ENCODE results near the gene MAPK8IP3. TPM values are rescaled to one million over a fixed set of nuclear protein-coding genes. Genes with fewer than 3 reads are reported as not detected.

Gene MAPK8IP3
- polyA plus RNA-seq, 4 donors: 38.7 to 54.3 (median 49.1) TPM

- peak; percentile 96 to 100 (median 100) for DNase-seq (ENCODE audit: low read depth in 4 of 4, low spot score in 3 of 4)
Observed at GRCh38 chr16:1782408-1783264, 76.6 kb downstream of the MAPK8IP3 start, which contains the start of the genes NUBP2 and SPSB3. Gene NUBP2 (plus strand): TSS chr16:1782960. CDS start chr16:1783021, 61 bp downstream. Gene SPSB3 (minus strand): TSS chr16:1782571. CDS start chr16:1781483, 1,088 bp downstream.

GRCh38 chr16:1784977-1785845 is 79.2 kb downstream of the MAPK8IP3 start:
- no peak for DNase-seq (ENCODE audit: low read depth in 4 of 4, low spot score in 3 of 4)

- DNase-seq (ENCODE audit: low read depth in 4 of 4, low spot score in 3 of 4): no peak
Observed at GRCh38 chr16:1785846-1786170, 79.8 kb downstream of the MAPK8IP3 start.

- DNase-seq (ENCODE audit: low read depth in 4 of 4, low spot score in 3 of 4): no peak
Observed at GRCh38 chr16:1786242-1787055, 80.5 kb downstream of the MAPK8IP3 start.

- no peak for DNase-seq (ENCODE audit: low read depth in 4 of 4, low spot score in 3 of 4)
Observed at GRCh38 chr16:1787056-1787321, 81.0 kb downstream of the MAPK8IP3 start.

GRCh38 chr16:1787322-1788094 is 81.5 kb downstream of the MAPK8IP3 start:
- no peak for DNase-seq (ENCODE audit: low read depth in 4 of 4, low spot score in 3 of 4)

- DNase-seq (ENCODE audit: low read depth in 4 of 4, low spot score in 3 of 4): no peak
Observed at GRCh38 chr16:1788095-1788707, 82.2 kb downstream of the MAPK8IP3 start.

GRCh38 chr16:1788708-1789100 is 82.7 kb downstream of the MAPK8IP3 start:
- DNase-seq (ENCODE audit: low read depth in 4 of 4, low spot score in 3 of 4): no peak

- DNase-seq (ENCODE audit: low read depth in 4 of 4, low spot score in 3 of 4): no peak
Observed at GRCh38 chr16:1789643-1790045, 83.6 kb downstream of the MAPK8IP3 start.

GRCh38 chr16:1790261-1790610 is 84.2 kb downstream of the MAPK8IP3 start:
- DNase-seq (ENCODE audit: low read depth in 4 of 4, low spot score in 3 of 4): no peak

GRCh38 chr16:1790611-1791255 is 84.7 kb downstream of the MAPK8IP3 start:
- no peak for DNase-seq (ENCODE audit: low read depth in 4 of 4, low spot score in 3 of 4)

- no peak for DNase-seq (ENCODE audit: low read depth in 4 of 4, low spot score in 3 of 4)
Observed at GRCh38 chr16:1791256-1791942, 85.4 kb downstream of the MAPK8IP3 start.

- DNase-seq (ENCODE audit: low read depth in 4 of 4, low spot score in 3 of 4): no peak
Observed at GRCh38 chr16:1791943-1792812, 86.2 kb downstream of the MAPK8IP3 start.

GRCh38 chr16:1792836-1793577 is 87.0 kb downstream of the MAPK8IP3 start:
- no peak for DNase-seq (ENCODE audit: low read depth in 4 of 4, low spot score in 3 of 4)

- DNase-seq (ENCODE audit: low read depth in 4 of 4, low spot score in 3 of 4): no peak
Observed at GRCh38 chr16:1793578-1794220, 87.7 kb downstream of the MAPK8IP3 start, which contains the start of gene IGFALS. Gene IGFALS (minus strand): TSS chr16:1793705. CDS start chr16:1793652, 53 bp downstream.

GRCh38 chr16:1794221-1794871 is 88.4 kb downstream of the MAPK8IP3 start:
- no peak for DNase-seq (ENCODE audit: low read depth in 4 of 4, low spot score in 3 of 4)

Measured in right renal pelvis (tissue), 4 donors.